Stimulated activated CD8-positive, alpha-beta memory T cell treated with anti-CD3 and anti-CD28 coated beads, Interleukin-15, amount 100 ng/mL, for 1 hour (primary cell): ENCODE results near the gene ECSIT.
"Not testable (repeated sequence)": the region's sequence is repeated elsewhere in the genome, so short reads cannot be mapped to it uniquely, and the experiment has no call there.

ENCODE experiments used
- DNase-seq: peaks from one replicate; pipeline ENCODE4 v3.0.0-alpha.2; 2020; ENCODE audit warnings: low read depth

Gene ECSIT

DNA sequence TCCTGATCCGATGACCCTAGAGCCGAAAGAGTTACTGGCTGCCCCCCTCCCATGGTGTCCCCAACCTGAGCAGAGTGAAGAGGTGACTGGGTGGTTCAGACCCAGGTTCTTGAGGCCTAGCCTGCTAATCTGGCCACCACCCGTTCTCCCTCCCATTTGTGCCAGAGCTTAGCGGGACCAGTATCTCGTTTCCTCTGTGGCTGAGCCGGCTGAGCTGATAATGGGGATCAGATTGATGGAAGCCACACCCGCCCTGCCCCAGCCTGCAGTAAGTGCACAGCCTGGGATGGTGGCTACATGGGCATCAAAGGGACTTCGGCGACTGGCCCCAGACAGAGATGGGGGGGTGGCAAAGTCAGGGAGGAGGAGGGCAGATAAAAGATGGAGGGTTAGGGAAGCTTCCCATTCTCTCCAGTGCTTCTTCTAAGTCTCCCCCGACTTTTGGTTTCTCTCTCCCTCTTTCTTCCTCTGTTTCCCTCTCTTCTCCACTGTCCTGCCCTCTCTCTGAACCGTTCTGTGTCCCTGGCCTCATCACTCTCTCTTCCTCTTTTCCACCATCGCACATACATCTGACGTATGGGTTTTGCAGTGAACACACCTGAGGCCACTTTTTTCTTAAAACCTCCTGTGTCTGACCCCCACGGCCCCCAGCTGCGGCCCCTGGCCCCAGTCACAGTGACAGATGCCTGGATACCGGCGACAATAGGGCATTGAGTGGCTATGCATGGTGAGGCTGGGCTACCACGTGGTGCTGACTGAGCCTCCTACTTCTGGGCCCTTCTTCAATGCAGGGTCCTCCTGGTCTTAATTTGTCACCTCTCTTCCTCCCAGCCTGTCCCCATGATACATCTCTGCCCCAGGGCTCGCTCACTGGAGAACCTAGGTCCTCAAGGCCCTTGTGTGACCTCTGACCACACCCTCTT is 50.5 kb downstream of the ECSIT start:
- DNase-seq, result no peak

- DNase-seq, result no peak
Measured at GRCh38 chr19:11475861-11476260, 53.1 kb downstream of the ECSIT start.

- not testable (repeated sequence) for DNase-seq
Measured at GRCh38 chr19:11475343-11475742, 53.6 kb downstream of the ECSIT start.

GRCh38 chr19:11473725-11474124 is 55.2 kb downstream of the ECSIT start:
- no peak for DNase-seq

- not testable (repeated sequence) for DNase-seq
Measured at GRCh38 chr19:11468266-11468845, 60.6 kb downstream of the ECSIT start.

- no peak for DNase-seq
Measured at GRCh38 chr19:11465600-11465999, 63.3 kb downstream of the ECSIT start.

- no peak for DNase-seq
Measured at GRCh38 chr19:11464333-11465265, 64.3 kb downstream of the ECSIT start.

DNA sequence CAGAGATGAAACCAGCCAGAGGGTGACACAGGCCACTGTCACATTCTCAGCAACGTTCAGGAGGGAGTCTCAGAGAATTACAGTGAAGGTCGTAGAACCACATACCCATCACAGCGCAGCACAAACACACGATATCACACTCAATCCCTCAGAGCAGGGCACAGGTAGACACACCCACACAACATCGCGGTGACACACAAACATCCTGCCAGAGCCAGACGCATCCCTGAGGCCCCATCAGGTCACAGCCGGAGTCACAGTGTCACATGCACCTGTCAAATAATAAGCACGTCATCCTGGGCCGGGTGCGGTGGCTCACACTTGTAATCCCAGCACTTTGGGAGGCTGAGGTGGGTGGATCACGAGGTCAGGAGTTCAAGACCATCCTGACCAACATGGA is 65.5 kb downstream of the ECSIT start:
- no peak for DNase-seq

- no peak for DNase-seq
Measured at GRCh38 chr19:11461453-11461852, 67.5 kb downstream of the ECSIT start.

DNA sequence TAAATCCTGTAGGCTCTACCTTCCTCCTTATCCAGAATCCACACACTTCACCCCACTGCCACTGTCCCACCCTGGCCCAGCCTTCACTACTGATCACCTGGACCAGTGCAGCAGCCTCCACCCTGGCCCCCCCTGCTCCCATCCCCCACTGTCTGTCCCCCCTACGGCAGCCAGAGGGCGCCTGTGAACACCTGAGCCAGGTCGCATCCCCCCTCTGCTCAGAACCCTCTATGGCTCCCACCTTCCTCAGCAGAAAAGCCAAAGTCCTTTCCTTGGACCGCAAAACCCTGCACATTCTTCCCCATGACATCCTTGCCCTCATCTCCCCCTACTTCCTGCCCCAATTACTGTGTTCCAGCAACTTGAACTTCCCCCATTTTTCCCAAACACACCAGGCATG is 68.7 kb downstream of the ECSIT start:
- no peak for DNase-seq

- DNase-seq, result not testable (repeated sequence)
Measured at GRCh38 chr19:11458912-11459311, 70.0 kb downstream of the ECSIT start.

- no peak for DNase-seq
Measured at GRCh38 chr19:11458236-11458900, 70.6 kb downstream of the ECSIT start.

DNA sequence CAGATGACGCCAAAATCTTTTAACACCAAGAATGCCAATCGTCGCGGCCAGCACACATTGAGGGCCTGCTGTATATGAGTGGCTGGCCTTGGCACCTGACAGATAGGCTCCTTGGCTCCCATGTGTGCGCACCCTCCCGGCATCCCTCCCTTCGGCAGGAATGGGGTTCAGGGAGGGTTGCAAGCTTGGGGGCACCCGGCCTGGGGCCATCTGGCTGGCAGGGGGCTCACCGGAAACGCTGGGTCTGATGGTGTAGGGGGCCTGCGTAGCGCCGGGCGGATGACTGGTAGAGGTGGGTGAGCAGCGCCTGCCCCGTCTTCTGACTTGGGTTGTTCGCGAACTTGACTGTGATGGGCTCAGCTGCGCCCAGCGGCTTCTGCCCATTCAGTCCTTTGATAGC is 71.1 kb downstream of the ECSIT start:
- no peak for DNase-seq

DNA sequence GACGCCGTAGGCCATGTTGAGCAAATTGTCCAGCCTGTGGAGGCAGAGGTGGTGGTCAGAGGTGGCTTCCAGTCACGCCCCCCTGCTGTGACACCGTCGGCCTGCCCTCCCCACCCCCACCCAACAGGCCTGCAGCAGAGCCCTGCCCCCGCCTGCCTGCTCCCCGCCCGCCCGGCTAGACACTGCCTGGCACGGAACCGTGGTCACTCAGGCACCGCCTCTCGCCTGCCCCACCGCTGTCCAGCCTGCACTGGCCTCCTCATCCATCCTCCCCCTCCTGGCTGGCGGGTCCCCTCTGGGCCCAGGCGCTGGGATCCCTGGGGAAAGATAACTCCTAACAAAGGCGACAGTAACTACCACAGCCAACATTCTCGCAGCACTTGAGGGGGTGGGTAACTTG is 71.8 kb downstream of the ECSIT start:
- DNase-seq, result no peak

GRCh38 chr19:11456659-11457058 is 72.3 kb downstream of the ECSIT start:
- no peak for DNase-seq
